Panc1 (cell line): Measurements from ENCODE around the gene MDN1. TPM values are rescaled to one million over a fixed set of nuclear protein-coding genes. Genes with fewer than 3 reads are reported as not detected.

Source experiments
- ATAC-seq: fragments of 200-7000 bp; cut with Tn5 transposase; 2 replicates; pipeline ENCODE4 v1.9.1; 2020; ENCODE audit warnings: mild to moderate bottlenecking, moderate library complexity
- BruUV-seq: library from RNA; stranded (reverse); fragments of 400-500 nt; replicated peaks from 2 replicates; lab custom pipeline; 2021; lab: Mats Ljungman, UMichigan
- CTCF ChIA-PET: fragments of 300-600 bp; sonication (Branson Sonifier 250); formaldehyde crosslinking; loops from one replicate; lab custom pipeline; 2022; ENCODE audit warnings: antibody characterized with exemption; lab: Charles Lee
- POLR2A ChIA-PET: fragments of 300-600 bp; sonication (Branson Sonifier 250); formaldehyde crosslinking; loops from one replicate; lab custom pipeline; 2022; ENCODE audit warnings: antibody characterized with exemption; lab: Charles Lee
- DNase-seq: peaks from one replicate; pipeline ENCODE4 v3.0.0-alpha.2; 2010; ENCODE audit warnings: low read depth, low spot score
- H3K27ac ChIP-seq: 2 replicates; pipeline ENCODE4 v1.5.1; 2011; ENCODE audit warnings: mild to moderate bottlenecking, low read length, inconsistent platforms
- H3K27me3 ChIP-seq: fragments of 200-500 bp; sonication (Bioruptor generic); 2 replicates; pipeline ENCODE4 v1.6.0; 2014; ENCODE audit warnings: low read length, inconsistent platforms; ENCODE audit not compliant: control insufficient read depth, insufficient read depth
- H3K36me3 ChIP-seq: fragments of 200-500 bp; sonication (Bioruptor generic); 2 replicates; pipeline ENCODE4 v1.5.1; 2014; ENCODE audit warnings: inconsistent platforms, mild to moderate bottlenecking, low read length, moderate library complexity; ENCODE audit not compliant: control insufficient read depth, insufficient read depth
- H3K4me1 ChIP-seq: 2 replicates; pipeline ENCODE4 v1.5.1; 2011; ENCODE audit warnings: inconsistent platforms, mild to moderate bottlenecking, low read length, moderate library complexity; ENCODE audit not compliant: control insufficient read depth, insufficient read depth
- H3K4me3 ChIP-seq, 2 experiments: 2 replicates each; pipeline ENCODE4 v1.5.1; 2011 to 2012; ENCODE audit warnings: low read depth in 2 of 2, low read length in 2 of 2, mild to moderate bottlenecking in 2 of 2, inconsistent platforms in 1 of 2, moderate library complexity in 1 of 2
- H3K9me3 ChIP-seq: fragments of 200-500 bp; sonication (Bioruptor generic); 2 replicates; pipeline ENCODE4 v1.5.1; 2014; ENCODE audit warnings: low read depth, mild to moderate bottlenecking, inconsistent platforms, low read length, moderate library complexity; ENCODE audit not compliant: control insufficient read depth, insufficient read depth
- POLR2AphosphoS5 ChIP-seq: IDR thresholded peaks from 2 replicates; pipeline ENCODE4 v1.6.1; 2012; ENCODE audit warnings: mild to moderate bottlenecking, low read depth, low read length, moderate library complexity
- SIN3A ChIP-seq: IDR thresholded peaks from 2 replicates; pipeline ENCODE4 v1.6.1; 2012; ENCODE audit warnings: low read depth, mild to moderate bottlenecking, low read length, moderate library complexity, borderline replicate concordance; ENCODE audit not compliant: insufficient read depth
- TCF7L2 ChIP-seq: IDR thresholded peaks from 2 replicates; pipeline ENCODE4 v1.6.1; 2011; ENCODE audit warnings: mild to moderate bottlenecking, low read depth, low read length, inconsistent platforms
- in situ Hi-C: cut with HindIII; loops from 2 replicates; pipeline ENCODE4 v1.10.0; 2016; ENCODE audit warnings: low sequenced_read_pairs, low pct_unique_long_range_greater_than_20kb
- intact Hi-C: fragments of 100-400 bp; cut with micrococcal nuclease; formaldehyde crosslinking; loops from one replicate; pipeline ENCODE4 v1.10.0; 2022; ENCODE audit not compliant: unreplicated experiment
- total RNA-seq: library from RNA; stranded (reverse); gene quantifications from one replicate; pipeline ENCODE4 v1.2.1, GENCODE V29; 2021; ENCODE audit not compliant: unreplicated experiment
- TF ChIP-seq, protein P1 (sequence below), 2 experiments: IDR thresholded peaks; 2 replicates each; pipeline ENCODE4 v1.6.1; 2011 to 2012; ENCODE audit warnings: low read depth in 2 of 2, control low read depth in 1 of 2, low read length in 1 of 2, mild to moderate bottlenecking in 1 of 2, moderate library complexity in 1 of 2; ENCODE audit not compliant: insufficient read depth in 1 of 2
- TF ChIP-seq, protein P2 (sequence below): fragments of 450-650 bp; IDR thresholded peaks from 2 replicates; pipeline ENCODE4 v1.5.1; 2017; ENCODE audit warnings: mild to moderate bottlenecking

MDN1 gene
- total RNA-seq, 1 experiment from 2014 or later: 47.8 TPM

DNA sequence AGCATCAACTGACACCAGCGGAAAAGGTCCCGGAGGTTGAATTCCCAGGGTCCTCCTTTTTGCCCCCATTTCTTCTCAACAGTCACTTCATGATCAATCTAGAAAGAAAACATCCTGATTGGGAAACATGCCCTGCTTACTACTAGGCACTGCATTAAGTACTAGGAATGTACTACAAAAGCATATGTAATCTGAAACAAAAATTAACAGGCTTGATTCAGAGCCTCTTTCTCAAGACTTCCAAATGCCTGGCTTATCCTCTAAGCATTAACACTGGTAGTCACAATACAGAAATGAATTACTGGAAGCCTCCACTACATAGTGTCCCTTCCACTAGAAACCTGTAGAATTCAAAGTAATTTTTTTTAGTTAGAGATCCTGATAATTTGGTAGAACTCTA lies 96.5 kb downstream of the MDN1 start:
- no TSS peak for BruUV-seq
- intact Hi-C loops: no loop called here
- Histone ChIP-seq H3K27ac (no peak overlapping the region), H3K27me3 (no peaks in the 10 kb centered on the region), H3K4me3 (no peak overlapping the region), H3K9me3 (no peaks in the 10 kb centered on the region), H3K4me1 (no peaks in the 10 kb centered on the region), H3K36me3 (peaks cover 29% of the 10 kb centered on the region)
- no peak for TF ChIP-seq SIN3A
- no peak for TF ChIP-seq TCF7L2
- TF ChIP-seq, protein P1, sequence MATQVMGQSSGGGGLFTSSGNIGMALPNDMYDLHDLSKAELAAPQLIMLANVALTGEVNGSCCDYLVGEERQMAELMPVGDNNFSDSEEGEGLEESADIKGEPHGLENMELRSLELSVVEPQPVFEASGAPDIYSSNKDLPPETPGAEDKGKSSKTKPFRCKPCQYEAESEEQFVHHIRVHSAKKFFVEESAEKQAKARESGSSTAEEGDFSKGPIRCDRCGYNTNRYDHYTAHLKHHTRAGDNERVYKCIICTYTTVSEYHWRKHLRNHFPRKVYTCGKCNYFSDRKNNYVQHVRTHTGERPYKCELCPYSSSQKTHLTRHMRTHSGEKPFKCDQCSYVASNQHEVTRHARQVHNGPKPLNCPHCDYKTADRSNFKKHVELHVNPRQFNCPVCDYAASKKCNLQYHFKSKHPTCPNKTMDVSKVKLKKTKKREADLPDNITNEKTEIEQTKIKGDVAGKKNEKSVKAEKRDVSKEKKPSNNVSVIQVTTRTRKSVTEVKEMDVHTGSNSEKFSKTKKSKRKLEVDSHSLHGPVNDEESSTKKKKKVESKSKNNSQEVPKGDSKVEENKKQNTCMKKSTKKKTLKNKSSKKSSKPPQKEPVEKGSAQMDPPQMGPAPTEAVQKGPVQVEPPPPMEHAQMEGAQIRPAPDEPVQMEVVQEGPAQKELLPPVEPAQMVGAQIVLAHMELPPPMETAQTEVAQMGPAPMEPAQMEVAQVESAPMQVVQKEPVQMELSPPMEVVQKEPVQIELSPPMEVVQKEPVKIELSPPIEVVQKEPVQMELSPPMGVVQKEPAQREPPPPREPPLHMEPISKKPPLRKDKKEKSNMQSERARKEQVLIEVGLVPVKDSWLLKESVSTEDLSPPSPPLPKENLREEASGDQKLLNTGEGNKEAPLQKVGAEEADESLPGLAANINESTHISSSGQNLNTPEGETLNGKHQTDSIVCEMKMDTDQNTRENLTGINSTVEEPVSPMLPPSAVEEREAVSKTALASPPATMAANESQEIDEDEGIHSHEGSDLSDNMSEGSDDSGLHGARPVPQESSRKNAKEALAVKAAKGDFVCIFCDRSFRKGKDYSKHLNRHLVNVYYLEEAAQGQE (IDR thresholded peaks at IDR 0.05; ENCODE audit: insufficient read depth in 1 of 2, low read depth in 2 of 2, low read length in 1 of 2): no peak
- TF ChIP-seq, protein P2, sequence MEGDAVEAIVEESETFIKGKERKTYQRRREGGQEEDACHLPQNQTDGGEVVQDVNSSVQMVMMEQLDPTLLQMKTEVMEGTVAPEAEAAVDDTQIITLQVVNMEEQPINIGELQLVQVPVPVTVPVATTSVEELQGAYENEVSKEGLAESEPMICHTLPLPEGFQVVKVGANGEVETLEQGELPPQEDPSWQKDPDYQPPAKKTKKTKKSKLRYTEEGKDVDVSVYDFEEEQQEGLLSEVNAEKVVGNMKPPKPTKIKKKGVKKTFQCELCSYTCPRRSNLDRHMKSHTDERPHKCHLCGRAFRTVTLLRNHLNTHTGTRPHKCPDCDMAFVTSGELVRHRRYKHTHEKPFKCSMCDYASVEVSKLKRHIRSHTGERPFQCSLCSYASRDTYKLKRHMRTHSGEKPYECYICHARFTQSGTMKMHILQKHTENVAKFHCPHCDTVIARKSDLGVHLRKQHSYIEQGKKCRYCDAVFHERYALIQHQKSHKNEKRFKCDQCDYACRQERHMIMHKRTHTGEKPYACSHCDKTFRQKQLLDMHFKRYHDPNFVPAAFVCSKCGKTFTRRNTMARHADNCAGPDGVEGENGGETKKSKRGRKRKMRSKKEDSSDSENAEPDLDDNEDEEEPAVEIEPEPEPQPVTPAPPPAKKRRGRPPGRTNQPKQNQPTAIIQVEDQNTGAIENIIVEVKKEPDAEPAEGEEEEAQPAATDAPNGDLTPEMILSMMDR: no peak
- TF ChIP-seq POLR2AphosphoS5: no peak
- ChIA-PET POLR2A (no interaction called here), CTCF (no interaction called here)
- DNase-seq (no peak), ATAC-seq (no peak)
- in situ Hi-C loops: no loop called here

DNA sequence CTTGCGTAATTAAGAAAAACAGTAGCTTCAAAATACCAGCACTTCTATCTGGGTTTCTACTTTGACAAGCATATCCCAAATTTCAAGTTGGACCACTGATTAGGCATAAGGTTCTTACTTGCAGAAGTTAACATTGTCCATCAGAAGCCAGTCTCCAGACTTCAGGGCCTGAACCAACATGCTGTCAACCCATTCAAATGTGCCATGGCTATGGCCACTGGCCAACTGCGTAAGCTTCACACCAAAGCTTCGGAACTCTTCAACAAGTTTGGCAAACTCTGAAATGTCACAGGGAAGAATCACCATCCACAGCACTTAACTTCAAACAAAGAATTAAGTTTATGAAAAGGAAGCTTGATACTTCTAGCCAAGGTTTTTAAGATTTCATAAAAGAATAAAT lies 103.1 kb downstream of the MDN1 start:
- ChIA-PET CTCF (interaction anchor here (1.0 kb wide), 1 partner anchor 10 kb away, joined by 3 read pairs; no protein-coding TSS in a partner anchor), POLR2A (no interaction called here)
- BruUV-seq: no TSS peak
- ATAC-seq: no peak
- no peaks in the 10 kb centered on the region for H3K27me3 ChIP-seq
- no peaks in the 10 kb centered on the region for H3K9me3 ChIP-seq
- intact Hi-C loops: no loop called here
- TF ChIP-seq, protein P2: no peak
- TF ChIP-seq, protein P1 (IDR thresholded peaks at IDR 0.05; ENCODE audit: insufficient read depth in 1 of 2, low read depth in 2 of 2, low read length in 1 of 2): no peak
- TF ChIP-seq SIN3A (no peak), POLR2AphosphoS5 (no peak), TCF7L2 (no peak)
- no peak overlapping the region for H3K27ac ChIP-seq
- H3K36me3 ChIP-seq: peaks cover 54% of the 10 kb centered on the region
- no peak overlapping the region for H3K4me3 ChIP-seq
- in situ Hi-C loops: no loop called here
- H3K4me1 ChIP-seq: no peaks in the 10 kb centered on the region
- DNase-seq: no peak
